KOPT-K1 (cell line): ENCODE measurements around the gene HTR2B.
"Not testable (repeated sequence)": the region's sequence is repeated elsewhere in the genome, so short reads cannot be mapped to it uniquely, and the experiment has no call there.

Experiments
- H3K27ac ChIP-seq: fragments of 200-600 bp; sonication (generic); 2 replicates; pipeline ENCODE4 v1.5.1; 2016; ENCODE audit warnings: antibody characterized with exemption, mild to moderate bottlenecking, low read depth, low read length; ENCODE audit not compliant: poor library complexity, severe bottlenecking
- H3K36me3 ChIP-seq: fragments of 200-600 bp; sonication (generic); 2 replicates; pipeline ENCODE4 v1.5.1; 2017; ENCODE audit warnings: antibody characterized with exemption, mild to moderate bottlenecking, low read length, moderate library complexity; ENCODE audit not compliant: insufficient read depth
- H3K9me3 ChIP-seq: fragments of 200-600 bp; sonication (generic); 2 replicates; pipeline ENCODE4 v1.5.1; 2017; ENCODE audit warnings: antibody characterized with exemption, low read length, mild to moderate bottlenecking; ENCODE audit not compliant: insufficient read depth, poor library complexity, severe bottlenecking

The HTR2B gene

DNA sequence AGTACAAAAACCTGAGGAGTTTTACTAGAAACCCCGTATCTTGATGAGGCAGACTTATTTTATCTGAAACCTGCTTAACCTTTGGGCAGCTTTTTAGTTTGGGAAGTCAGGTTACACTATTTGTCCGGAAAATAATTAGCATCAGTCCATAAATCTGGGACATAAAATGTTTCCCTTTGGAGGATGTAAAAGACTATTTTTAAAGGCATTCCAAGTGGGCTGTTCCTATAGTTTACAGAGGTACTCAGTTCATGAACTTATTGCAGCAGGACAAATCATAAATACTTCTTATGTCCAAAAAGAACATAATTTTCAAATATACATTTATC is 6.3 kb downstream of the HTR2B start:
- no peak overlapping the region for H3K27ac ChIP-seq
- peaks cover 18% of the 10 kb centered on the region for H3K36me3 ChIP-seq
- no peaks in the 10 kb centered on the region for H3K9me3 ChIP-seq

DNA sequence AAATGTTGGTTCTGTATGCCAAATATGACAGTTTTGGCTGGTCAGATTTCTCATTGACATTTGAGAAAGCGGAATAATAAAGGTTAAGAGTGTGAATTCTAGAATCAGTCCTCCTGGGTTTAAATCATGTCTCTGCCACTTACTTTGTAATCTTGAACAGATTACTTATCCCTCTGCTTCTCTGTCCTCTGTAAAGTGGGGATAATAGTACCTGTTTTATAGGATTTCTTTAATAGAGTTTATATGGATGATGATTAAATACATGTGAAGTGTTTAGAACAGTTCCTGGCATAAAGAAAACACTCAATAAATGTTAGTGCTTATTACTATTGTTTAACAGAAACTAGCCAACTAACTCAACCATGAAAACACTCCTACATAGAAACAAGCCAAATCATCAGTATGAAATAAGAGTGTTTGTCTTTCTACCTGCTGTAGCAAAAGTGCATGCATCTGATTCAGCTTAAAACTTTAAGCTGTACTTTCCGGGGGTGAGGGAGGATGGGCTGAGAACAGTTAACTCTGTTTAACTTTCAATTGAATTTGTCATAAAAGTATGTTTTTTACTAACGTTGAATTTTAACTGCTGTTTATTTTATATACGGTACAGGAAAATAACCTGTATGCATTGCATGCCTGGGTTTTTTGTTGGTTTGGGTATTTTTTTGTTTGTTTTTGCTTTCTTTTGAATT is 6.8 kb downstream of the HTR2B start:
- no peaks in the 10 kb centered on the region for H3K9me3 ChIP-seq
- no peak overlapping the region for H3K27ac ChIP-seq
- peaks cover 23% of the 10 kb centered on the region for H3K36me3 ChIP-seq

DNA sequence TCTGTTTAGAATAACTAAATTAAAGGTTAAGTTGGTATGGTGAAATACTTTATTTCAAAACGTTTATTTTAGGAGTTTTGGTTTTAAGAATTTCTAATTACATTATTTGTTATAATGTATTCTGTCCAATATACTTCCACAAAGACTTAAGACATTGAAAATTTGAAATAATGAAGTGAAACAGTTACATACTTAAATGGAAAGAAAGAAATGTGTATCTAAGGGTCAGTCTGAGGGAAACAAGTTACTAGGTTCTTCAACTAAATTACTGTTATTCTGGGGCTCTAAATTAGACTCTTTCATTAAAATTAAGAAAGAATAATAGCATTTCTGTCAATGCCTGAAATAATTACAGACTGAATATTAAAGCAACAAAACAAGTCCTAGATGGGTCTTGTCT is 7.7 kb downstream of the HTR2B start:
- peaks cover 32% of the 10 kb centered on the region for H3K36me3 ChIP-seq
- no peak overlapping the region for H3K27ac ChIP-seq
- no peaks in the 10 kb centered on the region for H3K9me3 ChIP-seq

DNA sequence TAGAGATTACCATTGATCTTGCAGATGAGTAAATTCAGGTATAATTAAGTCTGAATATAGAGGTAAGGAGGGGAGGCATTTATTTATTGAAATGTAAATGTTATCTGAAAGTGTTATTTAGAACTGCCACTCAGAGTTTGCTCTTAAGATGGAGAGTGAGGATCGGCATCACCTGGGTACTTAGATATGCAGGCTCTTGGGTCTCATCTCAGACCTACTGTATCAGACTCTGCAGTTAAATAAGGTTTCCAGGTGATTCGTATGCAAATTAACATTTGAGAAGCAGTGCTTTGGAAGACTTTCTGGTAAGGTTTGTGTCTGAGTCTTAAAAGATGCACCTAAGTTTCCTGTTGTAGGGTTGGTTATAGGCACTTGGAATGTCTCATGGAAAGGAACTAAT is 9.2 kb downstream of the HTR2B start:
- no peaks in the 10 kb centered on the region for H3K9me3 ChIP-seq
- H3K36me3 ChIP-seq, result peaks cover 47% of the 10 kb centered on the region
- H3K27ac ChIP-seq, result no peak overlapping the region

DNA sequence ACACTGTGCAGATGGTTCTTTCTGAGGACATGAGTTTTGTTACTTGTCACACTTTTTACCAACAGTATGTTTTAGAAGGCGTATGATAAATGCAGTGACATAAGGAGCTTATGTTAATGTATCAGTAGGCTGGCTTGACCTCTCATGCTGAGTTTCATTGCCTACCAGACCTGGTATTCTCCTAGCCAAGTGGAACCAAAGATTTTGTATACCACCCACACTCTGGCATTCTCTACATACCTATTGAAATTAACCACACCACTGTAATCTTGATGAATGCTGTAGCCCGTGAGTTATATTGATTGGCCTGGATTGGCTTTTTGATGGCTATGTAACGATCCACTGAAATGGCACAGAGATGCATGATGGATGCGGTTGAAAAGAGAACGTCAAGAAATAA is 11.4 kb downstream of the HTR2B start:
- Histone ChIP-seq H3K9me3 (no peaks in the 10 kb centered on the region), H3K27ac (no peak overlapping the region), H3K36me3 (peaks cover 68% of the 10 kb centered on the region)

DNA sequence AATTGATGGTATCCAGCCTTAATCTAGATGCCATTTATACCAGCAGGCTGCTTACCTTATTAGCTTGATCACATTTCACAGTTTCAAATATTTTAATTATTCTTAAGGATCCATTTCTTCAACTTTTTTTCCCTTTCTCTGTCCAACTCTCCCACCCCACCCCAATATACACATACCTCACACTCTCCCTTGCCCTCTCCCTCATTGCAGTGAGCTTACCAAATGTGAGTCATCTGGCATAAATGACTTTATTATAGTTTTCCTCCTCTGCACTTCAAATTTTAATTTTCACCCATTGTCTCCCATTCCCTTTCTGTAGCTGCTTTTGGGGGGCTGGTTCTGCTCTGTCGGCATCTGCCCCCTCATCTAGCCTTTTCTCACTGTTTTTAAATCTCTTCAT is 12.9 kb downstream of the HTR2B start:
- Histone ChIP-seq H3K27ac (no peak overlapping the region), H3K9me3 (no peaks in the 10 kb centered on the region), H3K36me3 (peaks cover 81% of the 10 kb centered on the region)

DNA sequence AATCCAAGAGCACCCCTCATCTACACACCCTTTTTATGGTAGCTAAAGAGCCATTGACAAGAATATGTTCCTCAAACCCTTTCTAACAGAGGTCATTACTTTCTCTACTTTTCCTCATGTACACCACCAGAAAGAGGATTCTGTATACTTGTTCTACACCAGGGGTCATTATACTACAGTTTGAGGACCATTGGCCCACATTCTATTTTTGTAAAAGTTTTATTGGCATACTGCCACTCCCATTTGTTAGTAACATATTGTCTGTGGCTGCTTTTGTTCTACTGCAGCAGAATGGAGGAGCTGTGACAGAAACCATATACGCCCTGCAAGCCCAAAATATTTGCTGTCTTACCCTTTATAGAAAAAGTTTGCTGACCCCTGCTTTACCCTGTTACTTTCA is 14.3 kb downstream of the HTR2B start:
- Histone ChIP-seq H3K27ac (no peak overlapping the region), H3K9me3 (no peaks in the 10 kb centered on the region), H3K36me3 (peaks cover 88% of the 10 kb centered on the region)

DNA sequence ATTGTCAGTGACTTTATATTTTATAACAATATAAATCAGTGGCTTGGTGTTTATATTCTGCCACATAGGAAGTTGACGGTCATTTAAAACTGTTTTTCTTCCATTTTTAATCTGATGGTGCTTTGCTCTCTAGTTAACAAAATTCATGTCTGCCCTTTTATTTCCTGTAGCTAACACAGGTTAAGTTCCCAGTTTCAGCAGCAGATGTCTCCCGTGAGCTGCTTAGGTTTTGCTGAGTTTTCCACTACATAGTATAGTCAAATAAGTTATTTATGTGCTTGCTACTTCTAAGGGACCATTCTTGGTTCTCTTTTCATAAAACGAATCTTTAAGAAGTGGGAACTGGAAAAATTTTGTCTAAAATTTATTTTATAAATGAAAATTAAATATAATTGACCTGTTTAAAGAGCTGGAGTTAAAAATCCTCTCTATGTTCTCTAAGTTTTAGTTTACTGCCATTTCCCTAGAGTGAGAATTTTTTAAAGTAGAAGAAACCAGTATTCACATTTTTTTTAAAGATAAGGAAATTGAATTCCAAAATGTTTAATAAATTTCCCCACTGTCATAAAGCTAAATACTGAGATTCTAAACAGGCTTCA is 20.6 kb downstream of the HTR2B start:
- Histone ChIP-seq H3K9me3 (peaks cover 18% of the 10 kb centered on the region), H3K27ac (no peak overlapping the region), H3K36me3 (peaks cover 68% of the 10 kb centered on the region)

DNA sequence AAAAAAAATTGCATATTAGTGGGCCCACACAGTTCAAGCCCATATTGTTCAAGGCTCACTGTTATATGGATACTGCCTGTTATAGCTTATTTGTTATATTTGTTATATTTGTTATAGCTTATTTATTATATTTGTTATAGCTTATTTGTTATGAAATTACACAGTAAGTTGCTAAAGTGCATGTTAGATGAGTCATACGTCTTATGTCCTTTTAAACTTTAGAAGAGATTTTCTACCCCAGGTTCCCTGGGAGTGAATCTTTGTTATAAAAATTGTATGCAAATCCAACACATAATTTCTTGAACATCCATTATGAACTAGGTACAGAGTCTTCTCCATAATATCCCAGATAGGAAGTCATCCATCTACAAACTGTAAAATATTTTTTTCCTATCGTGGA is 22.1 kb downstream of the HTR2B start:
- no peak overlapping the region for H3K27ac ChIP-seq
- peaks cover 29% of the 10 kb centered on the region for H3K9me3 ChIP-seq
- peaks cover 70% of the 10 kb centered on the region for H3K36me3 ChIP-seq

DNA sequence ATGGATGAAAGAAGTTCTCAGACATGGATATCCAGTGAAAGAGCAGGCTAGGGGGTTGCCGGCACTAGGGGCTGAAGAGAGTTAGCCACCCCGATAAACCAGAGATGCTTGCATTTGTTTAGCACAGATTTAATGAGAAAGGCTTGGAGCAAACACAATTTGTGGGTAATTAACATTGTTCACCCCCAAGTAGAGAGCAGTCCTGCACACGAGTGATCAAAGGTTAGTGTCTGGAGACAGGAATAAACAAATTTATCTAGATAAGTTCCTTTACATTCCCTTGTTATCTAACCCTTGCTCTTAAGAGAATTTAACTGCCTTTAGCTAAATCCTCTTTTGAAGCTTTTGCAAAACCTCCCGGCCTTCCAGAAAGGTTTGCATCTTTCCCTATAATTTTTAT is 23.9 kb downstream of the HTR2B start:
- H3K9me3 ChIP-seq, result peaks cover 29% of the 10 kb centered on the region
- H3K27ac ChIP-seq, result no peak overlapping the region
- peaks cover 73% of the 10 kb centered on the region for H3K36me3 ChIP-seq

DNA sequence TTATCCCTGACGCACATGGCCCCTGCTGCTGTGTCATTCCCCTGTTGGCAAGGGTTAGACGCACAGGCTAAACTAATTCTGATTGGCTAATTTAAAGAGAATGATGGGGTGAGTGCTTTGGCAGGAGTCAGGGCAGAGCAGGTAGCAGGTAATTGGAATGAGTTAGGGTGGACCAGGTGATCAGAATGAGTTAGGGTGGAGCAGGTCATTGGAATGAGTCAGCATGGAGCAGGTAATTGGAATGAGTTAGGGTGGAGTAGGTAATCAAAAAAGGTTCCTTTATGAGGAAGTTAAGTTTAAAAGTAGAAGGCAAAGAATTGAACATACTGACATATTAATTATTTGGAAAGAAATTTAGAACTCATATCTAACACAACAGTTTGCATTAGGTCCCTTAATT is 24.5 kb downstream of the HTR2B start:
- not testable (repeated sequence) for H3K27ac ChIP-seq
- peaks cover 73% of the 10 kb centered on the region for H3K36me3 ChIP-seq
- peaks cover 29% of the 10 kb centered on the region for H3K9me3 ChIP-seq

DNA sequence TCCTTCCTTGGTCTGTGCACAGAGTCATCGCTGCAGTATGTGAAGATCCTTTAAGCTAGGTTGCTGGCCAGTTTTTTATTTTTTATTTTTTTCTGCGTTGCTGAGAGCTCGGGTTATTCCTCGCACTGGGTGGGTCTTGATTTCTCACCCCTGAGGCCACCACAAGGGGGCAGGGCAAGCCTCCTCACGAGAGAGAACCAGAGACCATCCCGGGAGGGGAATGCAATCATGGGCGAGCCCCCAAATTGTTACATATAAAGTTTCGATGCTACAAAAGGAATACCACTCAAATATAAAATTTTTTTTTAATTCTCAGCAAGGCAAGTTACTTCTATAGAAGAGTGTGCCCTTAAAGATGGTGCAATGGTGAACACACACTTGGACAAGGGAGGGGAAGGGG is 24.9 kb downstream of the HTR2B start:
- Histone ChIP-seq H3K9me3 (peaks cover 30% of the 10 kb centered on the region), H3K36me3 (peaks cover 76% of the 10 kb centered on the region)

DNA sequence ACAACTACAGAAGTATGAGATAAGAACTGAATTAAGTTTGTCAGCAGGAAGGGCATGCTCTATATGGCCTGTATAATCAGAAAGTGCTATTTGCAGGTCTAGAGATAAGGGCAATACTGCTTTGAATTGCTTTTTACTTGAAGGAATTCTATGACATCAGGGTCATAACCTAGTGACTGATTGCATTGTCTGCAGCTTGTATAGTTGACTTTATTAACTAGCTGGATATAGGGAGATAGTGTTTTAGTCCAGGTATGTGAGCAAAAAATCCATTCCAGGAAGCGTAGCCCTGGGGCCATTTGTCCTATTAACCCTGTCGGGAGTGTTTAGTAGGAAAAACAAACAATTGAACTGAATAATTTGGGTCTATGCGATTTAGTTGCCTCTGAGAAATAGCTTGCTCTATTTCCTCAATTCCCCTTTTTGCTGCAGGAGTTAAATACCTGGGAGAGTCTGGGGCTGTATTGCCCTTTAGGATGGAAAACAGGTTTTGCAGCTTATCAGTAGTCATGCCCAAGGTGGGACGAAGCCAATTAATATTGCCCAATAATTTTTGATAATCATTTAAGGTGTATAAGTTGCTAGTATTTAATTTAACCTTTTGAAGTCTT is 30.0 kb downstream of the HTR2B start:
- no peak overlapping the region for H3K27ac ChIP-seq
- peaks cover 45% of the 10 kb centered on the region for H3K9me3 ChIP-seq
- H3K36me3 ChIP-seq, result peaks cover 98% of the 10 kb centered on the region

More for the DNA sequence above, 24.9 kb downstream of the HTR2B start:
- H3K27ac ChIP-seq, result no peak overlapping the region

DNA sequence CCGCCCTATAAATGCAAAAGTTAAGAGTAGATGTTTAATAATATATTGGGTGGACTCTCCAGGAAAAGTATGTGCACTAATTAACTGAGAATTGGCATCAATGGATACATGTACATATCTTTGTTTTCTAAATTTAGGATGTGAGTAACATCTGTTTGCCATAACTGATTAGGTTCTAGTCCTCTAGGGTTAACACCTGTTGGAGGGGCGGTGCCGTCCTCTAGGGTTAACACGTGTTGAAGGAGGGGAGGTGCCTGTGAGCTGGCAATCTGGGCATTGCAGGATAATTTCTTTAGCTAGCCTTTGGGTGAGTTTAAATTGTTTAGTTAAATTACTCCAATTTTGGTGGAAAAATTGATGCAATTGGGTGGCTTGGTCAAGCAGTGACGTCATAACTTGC is 30.9 kb downstream of the HTR2B start:
- peaks cover 97% of the 10 kb centered on the region for H3K36me3 ChIP-seq
- peaks cover 36% of the 10 kb centered on the region for H3K9me3 ChIP-seq

DNA sequence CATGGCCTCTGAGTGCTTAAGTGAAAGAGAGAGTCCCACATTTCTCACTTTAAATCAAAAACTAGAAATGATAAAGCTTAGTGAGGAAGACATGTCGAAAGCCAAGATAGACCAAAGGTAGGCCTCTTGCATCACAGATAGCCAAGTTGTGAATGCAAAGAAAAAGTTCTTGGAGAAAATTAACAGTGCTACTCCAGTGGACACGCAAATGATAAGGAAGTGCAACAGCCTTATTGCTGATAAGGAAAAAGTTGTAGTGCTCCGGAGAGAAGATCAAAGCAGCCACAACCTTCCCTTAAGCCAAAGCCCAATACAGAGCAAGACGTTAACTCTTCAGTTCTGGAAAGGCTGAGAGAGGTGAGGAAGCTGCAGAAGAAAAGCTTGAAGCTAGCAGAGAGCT is 36.1 kb downstream of the HTR2B start:
- H3K9me3 ChIP-seq, result peaks cover 15% of the 10 kb centered on the region
- H3K27ac ChIP-seq, result no peak overlapping the region
- H3K36me3 ChIP-seq, result peaks cover 97% of the 10 kb centered on the region

More for the DNA sequence above, 30.9 kb downstream of the HTR2B start:
- H3K27ac ChIP-seq, result no peak overlapping the region

DNA sequence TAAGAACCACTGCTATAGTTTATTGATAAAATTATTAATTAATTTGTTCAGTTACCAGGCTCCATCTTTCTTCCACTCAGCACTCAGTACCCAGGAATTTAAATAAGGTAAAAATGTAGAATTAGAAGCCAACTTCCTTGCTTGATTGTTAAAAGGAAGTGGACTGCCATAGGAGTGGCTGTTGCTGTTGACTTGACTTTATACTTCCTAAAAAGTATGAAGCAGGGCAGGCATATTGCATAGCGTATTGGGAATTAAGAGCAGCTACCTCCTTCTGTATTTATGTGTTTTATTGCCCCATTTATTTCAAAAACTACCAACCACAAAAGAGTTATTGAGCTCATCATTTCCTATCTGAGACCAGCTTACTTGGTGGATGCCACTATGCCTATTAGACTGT is 40.3 kb downstream of the HTR2B start:
- H3K9me3 ChIP-seq, result no peaks in the 10 kb centered on the region
- peaks cover 99% of the 10 kb centered on the region for H3K36me3 ChIP-seq
- no peak overlapping the region for H3K27ac ChIP-seq
